Measurements from ENCODE around the gene FSCN2.

FSCN2 gene

GRCh38 chr17:81550830-81551457 is 22.8 kb downstream of the FSCN2 start:
- peak overlapping the region; percentile 90 for H3K27ac ChIP-seq
- no peak for TF ChIP-seq CTCF (IDR thresholded peaks at IDR 0.05)
- TF ChIP-seq ZFX (IDR thresholded peaks at IDR 0.05; ENCODE audit: borderline replicate concordance), result no peak

GRCh38 chr17:81551458-81552243 is 23.5 kb downstream of the FSCN2 start:
- peak overlapping the region; percentile 90 for H3K27ac ChIP-seq
- TF ChIP-seq CTCF (IDR thresholded peaks at IDR 0.05) (no peak), ZFX (IDR thresholded peaks at IDR 0.05; ENCODE audit: borderline replicate concordance) (no peak)

GRCh38 chr17:81552244-81553017 is 24.3 kb downstream of the FSCN2 start, which contains the start of gene FAAP100:
FAAP100 (minus strand) TSS chr17:81552353; CDS start chr17:81552330, 23 bp downstream.
- TF ChIP-seq CTCF (IDR thresholded peaks at IDR 0.05), result no peak
- no peak for TF ChIP-seq ZFX (IDR thresholded peaks at IDR 0.05; ENCODE audit: borderline replicate concordance)
- H3K27ac ChIP-seq, result peak within 1 kb of the TSS; percentile 90

- TF ChIP-seq CTCF (IDR thresholded peaks at IDR 0.05), result peak; percentile 24; the same call in 1 of the 2 replicates
- TF ChIP-seq ZFX (IDR thresholded peaks at IDR 0.05; ENCODE audit: borderline replicate concordance), result no peak
- peak overlapping the region; percentile 90 for H3K27ac ChIP-seq
Measured at GRCh38 chr17:81553018-81553615, 24.9 kb downstream of the FSCN2 start.

GRCh38 chr17:81553616-81554181 is 25.5 kb downstream of the FSCN2 start:
- no peak for TF ChIP-seq ZFX (IDR thresholded peaks at IDR 0.05; ENCODE audit: borderline replicate concordance)
- peak overlapping the region; percentile 90 for H3K27ac ChIP-seq

GRCh38 chr17:81556175-81556691 is 28.1 kb downstream of the FSCN2 start:
- H3K27ac ChIP-seq, result peak overlapping the region; percentile 90; the same call in 1 of the 2 replicates
- no peak for TF ChIP-seq CTCF (IDR thresholded peaks at IDR 0.05)
- TF ChIP-seq ZFX (IDR thresholded peaks at IDR 0.05; ENCODE audit: borderline replicate concordance), result no peak

- TF ChIP-seq ZFX (IDR thresholded peaks at IDR 0.05; ENCODE audit: borderline replicate concordance) (no peak), CTCF (IDR thresholded peaks at IDR 0.05) (no peak)
- no peak overlapping the region for H3K27ac ChIP-seq
Measured at GRCh38 chr17:81556863-81557262, 28.7 kb downstream of the FSCN2 start.

Data from 22Rv1 (cell line).